GM18907 (cell line): ENCODE results near the gene GRSF1.

Source experiments
- ATAC-seq: cut with Tn5 transposase; IDR thresholded peaks from one replicate; pipeline ENCODE4 v1.9.1; 2021; ENCODE audit warnings: mild to moderate bottlenecking, moderate library complexity; ENCODE audit not compliant: unreplicated experiment

Gene GRSF1

GRCh38 chr4:70768301-70768948 is 71.3 kb downstream of the GRSF1 start:
- ATAC-seq = no peak
